Measurements from ENCODE around the gene DBF4B. TPM values are rescaled to one million over a fixed set of nuclear protein-coding genes. Genes with fewer than 3 reads are reported as not detected.

DBF4B gene
- total RNA-seq, 1 donor from 2014 or later, result 27.7 TPM

DNA sequence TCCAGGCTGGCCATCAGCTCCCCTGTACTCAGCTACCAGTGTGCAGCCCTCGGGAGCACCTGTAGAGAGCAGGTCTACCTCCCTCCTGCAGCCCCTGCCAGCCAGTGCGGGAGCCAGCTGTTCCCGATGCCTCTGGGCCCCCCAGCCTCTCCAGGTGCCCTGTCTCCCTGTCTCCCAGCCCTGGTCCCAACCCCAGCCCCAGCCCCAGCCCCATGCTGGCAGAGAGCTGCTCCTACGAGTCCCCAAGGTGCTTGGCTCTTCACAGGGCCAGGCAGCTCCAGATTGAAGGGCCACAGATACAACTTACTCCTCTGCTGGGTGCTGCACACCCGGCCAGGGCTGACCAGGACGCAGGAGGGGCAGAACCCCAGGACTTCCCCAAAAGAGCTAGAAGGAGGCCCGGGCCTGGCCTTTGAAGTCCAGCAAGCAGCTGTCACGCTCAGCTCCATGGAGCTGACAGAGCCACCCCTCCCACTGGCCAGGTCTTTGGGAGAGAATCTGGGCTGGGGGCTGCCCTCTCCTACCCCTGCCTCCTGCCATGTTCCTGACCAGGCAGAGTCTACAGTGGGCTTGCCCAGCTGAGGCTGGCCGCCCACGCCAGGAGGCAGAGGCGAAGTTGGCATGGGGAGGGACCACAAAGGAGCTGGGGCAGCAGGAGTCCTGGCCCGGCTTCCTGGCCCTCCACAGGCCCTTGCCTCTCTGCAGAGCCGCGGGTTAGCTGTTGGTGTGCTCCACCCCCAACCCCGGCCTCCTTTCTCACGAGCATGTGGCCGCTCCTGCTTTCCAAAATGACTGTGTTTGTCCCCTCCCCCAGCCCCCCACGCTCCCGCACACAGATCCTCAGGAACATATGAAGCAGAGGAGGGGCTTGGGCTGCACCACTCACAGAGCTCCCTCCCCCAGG is 40.9 kb downstream of the DBF4B start:
- H3K27ac Mint-ChIP-seq, result no peak overlapping the region
- no peaks in the 10 kb centered on the region for H3K9me3 Mint-ChIP-seq
- H3K4me1 Mint-ChIP-seq (ENCODE audit: unreplicated experiment), result peaks cover 5% of the 10 kb centered on the region
- H3K27me3 Mint-ChIP-seq, result no peaks in the 10 kb centered on the region
- peaks cover 7% of the 10 kb centered on the region for H3K36me3 Mint-ChIP-seq
- H3K4me3 Mint-ChIP-seq, result no peak overlapping the region
- DNase-seq (ENCODE audit: extremely low spot score, unreplicated experiment), result no peak
- TF ChIP-seq CTCF (conservative IDR thresholded peaks at IDR 0.05), result no peak

GRCh38 chr17:44749980-44750318 is 41.5 kb downstream of the DBF4B start:
- no peaks in the 10 kb centered on the region for H3K27me3 Mint-ChIP-seq
- H3K4me1 Mint-ChIP-seq (ENCODE audit: unreplicated experiment), result peaks cover 5% of the 10 kb centered on the region
- no peak overlapping the region for H3K27ac Mint-ChIP-seq
- H3K9me3 Mint-ChIP-seq, result no peaks in the 10 kb centered on the region
- no peak for TF ChIP-seq CTCF (conservative IDR thresholded peaks at IDR 0.05)
- DNase-seq (ENCODE audit: extremely low spot score, unreplicated experiment), result no peak
- H3K36me3 Mint-ChIP-seq, result peaks cover 7% of the 10 kb centered on the region
- no peak overlapping the region for H3K4me3 Mint-ChIP-seq

- Mint-ChIP-seq H3K27ac (no peak overlapping the region), H3K4me3 (no peak overlapping the region), H3K4me1 (ENCODE audit: unreplicated experiment) (peaks cover 5% of the 10 kb centered on the region), H3K27me3 (no peaks in the 10 kb centered on the region), H3K9me3 (no peaks in the 10 kb centered on the region), H3K36me3 (peaks cover 7% of the 10 kb centered on the region)
- no peak for DNase-seq (ENCODE audit: extremely low spot score, unreplicated experiment)
- no peak for TF ChIP-seq CTCF (conservative IDR thresholded peaks at IDR 0.05)
These were observed 42.9 kb downstream of the DBF4B start for GRCh38 chr17:44751331-44751730.

DNA sequence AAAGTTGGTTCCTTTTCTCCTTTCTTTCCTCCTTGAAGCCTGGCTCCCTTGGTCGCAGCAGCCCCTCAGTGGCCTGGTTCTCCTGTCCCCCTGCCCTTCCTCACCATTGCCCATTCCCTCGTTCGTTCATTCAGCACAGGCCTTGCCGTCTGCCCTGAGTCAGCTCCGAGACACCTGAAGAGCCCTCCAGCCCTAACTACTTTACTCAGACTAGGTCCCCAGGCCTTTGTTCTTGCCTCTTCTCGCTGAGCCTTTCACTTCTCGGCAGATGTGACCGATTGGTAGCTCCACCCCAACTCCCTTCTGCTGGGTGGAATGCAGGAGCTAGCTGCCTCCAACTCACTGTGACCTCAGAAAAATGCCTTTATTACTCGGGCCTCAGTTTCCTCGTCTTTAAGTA is 43.3 kb downstream of the DBF4B start:
- Mint-ChIP-seq H3K4me1 (ENCODE audit: unreplicated experiment) (peaks cover 5% of the 10 kb centered on the region), H3K4me3 (no peak overlapping the region), H3K27ac (no peak overlapping the region), H3K27me3 (no peaks in the 10 kb centered on the region), H3K9me3 (no peaks in the 10 kb centered on the region), H3K36me3 (peaks cover 7% of the 10 kb centered on the region)
- TF ChIP-seq CTCF (conservative IDR thresholded peaks at IDR 0.05), result no peak
- DNase-seq (ENCODE audit: extremely low spot score, unreplicated experiment), result no peak

DNA sequence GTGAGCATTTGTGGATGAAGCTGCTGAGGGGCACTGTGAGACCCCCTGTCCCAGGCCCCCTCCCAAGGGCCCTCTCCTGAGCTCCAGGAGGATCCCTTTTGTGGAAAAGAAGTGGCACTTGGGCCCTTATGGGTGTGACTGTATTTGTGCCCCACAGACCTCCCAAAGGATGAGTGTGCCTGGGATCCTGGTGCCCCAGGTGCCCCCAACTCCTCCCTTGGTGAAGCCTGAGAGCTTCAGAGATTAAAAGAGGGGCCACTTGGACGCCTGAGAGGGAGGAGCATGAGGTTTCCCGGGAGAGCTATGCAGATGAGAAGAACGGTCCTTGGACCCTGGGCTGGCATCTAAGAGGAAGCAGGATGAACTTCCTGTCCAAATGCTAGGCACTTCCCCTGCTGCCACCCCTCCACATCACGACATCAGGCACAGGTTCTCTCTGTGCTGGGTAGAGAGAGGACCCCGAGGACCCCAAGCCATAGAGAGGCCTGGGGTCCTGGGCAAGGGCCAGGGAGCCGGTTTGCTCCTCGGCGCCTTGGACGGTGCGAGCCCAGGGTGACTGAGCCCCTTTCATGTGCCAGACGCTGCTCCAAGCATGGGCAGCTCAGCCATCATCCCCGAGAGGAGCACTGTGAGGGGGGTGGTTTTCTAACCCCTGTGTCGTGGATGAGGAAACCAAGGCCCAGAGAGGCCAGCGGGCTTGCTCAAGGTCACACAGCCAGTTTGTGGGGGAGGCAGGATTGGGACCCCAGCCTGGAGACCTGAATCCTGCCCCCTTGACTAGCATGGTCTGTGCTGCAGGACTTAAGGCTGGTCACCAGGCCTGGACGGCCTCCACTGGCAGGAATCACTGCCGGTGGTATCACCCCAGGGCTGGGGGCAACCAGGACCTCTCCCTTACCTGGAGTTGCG is 44.7 kb downstream of the DBF4B start:
- Mint-ChIP-seq H3K4me1 (ENCODE audit: unreplicated experiment) (peaks cover 5% of the 10 kb centered on the region), H3K27me3 (peaks cover 10% of the 10 kb centered on the region), H3K4me3 (no peak overlapping the region), H3K9me3 (no peaks in the 10 kb centered on the region), H3K36me3 (peaks cover 7% of the 10 kb centered on the region), H3K27ac (no peak overlapping the region)
- TF ChIP-seq CTCF (conservative IDR thresholded peaks at IDR 0.05), result no peak
- DNase-seq (ENCODE audit: extremely low spot score, unreplicated experiment), result no peak

All from type B pancreatic cell (in vitro differentiated cells).